Mesendoderm (in vitro differentiated cells): ENCODE measurements around the gene BRAF.

ENCODE experiments used
- DNase-seq: peaks from one replicate; pipeline ENCODE4 v3.0.0; 2013
- H2AK5ac ChIP-seq: 2 replicates; pipeline ENCODE4 v1.6.1; 2013; ENCODE audit warnings: low read length, inconsistent platforms
- H2BK120ac ChIP-seq: 2 replicates; pipeline ENCODE4 v1.6.1; 2013; ENCODE audit warnings: low read depth, mild to moderate bottlenecking, low read length, moderate library complexity, mixed read lengths
- H2BK15ac ChIP-seq: replicated peaks from 2 replicates; pipeline ENCODE4 v1.6.1; 2013; ENCODE audit warnings: low read depth, mild to moderate bottlenecking, moderate library complexity
- H2BK5ac ChIP-seq: 2 replicates; pipeline ENCODE4 v1.6.1; 2013; ENCODE audit warnings: low read length, inconsistent platforms
- H3K18ac ChIP-seq: 2 replicates; pipeline ENCODE4 v1.6.1; 2013; ENCODE audit warnings: mild to moderate bottlenecking, low read length, mixed read lengths
- H3K23ac ChIP-seq: one replicate; pipeline ENCODE4 v1.6.1; 2013; ENCODE audit warnings: low read length
- H3K27ac ChIP-seq: 2 replicates; pipeline ENCODE4 v1.5.1; 2013; ENCODE audit warnings: low read depth, mild to moderate bottlenecking, inconsistent platforms, low read length, moderate library complexity
- H3K27me3 ChIP-seq: 2 replicates; pipeline ENCODE4 v1.6.1; 2013; ENCODE audit warnings: low read length, control low read depth, mild to moderate bottlenecking, inconsistent platforms; ENCODE audit not compliant: insufficient read depth, poor library complexity
- H3K36me3 ChIP-seq: 2 replicates; pipeline ENCODE4 v1.6.1; 2013; ENCODE audit warnings: low read length, inconsistent platforms; ENCODE audit not compliant: control insufficient read depth, insufficient read depth
- H3K4ac ChIP-seq: one replicate; pipeline ENCODE4 v1.6.1; 2013; ENCODE audit warnings: low read depth, mild to moderate bottlenecking, low read length, moderate library complexity
- H3K4me1 ChIP-seq: 2 replicates; pipeline ENCODE4 v1.6.1; 2013; ENCODE audit warnings: low read depth, low read length, inconsistent platforms; ENCODE audit not compliant: control insufficient read depth
- H3K4me2 ChIP-seq: 2 replicates; pipeline ENCODE4 v1.6.1; 2013; ENCODE audit warnings: low read length
- H3K4me3 ChIP-seq: 2 replicates; pipeline ENCODE4 v1.5.1; 2013; ENCODE audit warnings: mild to moderate bottlenecking, low read length
- H3K56ac ChIP-seq: one replicate; pipeline ENCODE4 v1.6.1; 2013; ENCODE audit warnings: low read length
- H3K79me1 ChIP-seq: 2 replicates; pipeline ENCODE4 v1.6.1; 2013; ENCODE audit warnings: low read length, inconsistent platforms
- H3K79me2 ChIP-seq: 2 replicates; pipeline ENCODE4 v1.6.1; 2013; ENCODE audit warnings: mild to moderate bottlenecking, low read length; ENCODE audit not compliant: control insufficient read depth, insufficient read depth
- H3K9ac ChIP-seq: 2 replicates; pipeline ENCODE4 v1.6.1; 2013; ENCODE audit warnings: low read length, inconsistent platforms
- H4K5ac ChIP-seq: one replicate; pipeline ENCODE4 v1.6.1; 2013; ENCODE audit warnings: low read length
- H4K8ac ChIP-seq: one replicate; pipeline ENCODE4 v1.6.1; 2013; ENCODE audit warnings: low read depth, mild to moderate bottlenecking, control low read depth, low read length, moderate library complexity
- WGBS: extraction: QIAGEN DNeasy Blood & Tissue Kit; methylation state at CpG from one replicate; pipeline ENCODE4 v1.1.7; 2013; ENCODE audit warnings: low lambda C conversion rate, missing lambda C conversion rate; ENCODE audit not compliant: insufficient coverage; ENCODE audit errors: extremely low coverage; 5-methylcytosine and 5-hydroxymethylcytosine counted together

BRAF gene

DNA sequence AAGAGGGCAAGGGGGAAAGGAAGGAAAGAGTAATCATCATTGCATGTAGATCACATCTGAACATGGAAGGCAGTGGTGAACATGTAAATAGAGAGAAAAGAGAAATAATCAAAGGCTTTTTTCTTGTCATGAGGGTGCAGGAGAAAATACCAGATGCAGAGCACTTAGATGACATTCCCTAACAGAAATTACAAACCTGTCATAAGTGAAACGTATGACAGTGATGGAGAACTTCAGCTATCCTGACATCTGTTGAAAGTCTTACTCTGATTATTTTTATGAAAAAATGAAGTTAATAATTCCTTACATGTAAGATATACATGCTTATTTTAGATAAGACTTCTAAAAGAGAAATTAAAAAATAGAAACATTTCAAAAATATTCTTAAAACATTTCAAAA is 54.7 kb downstream of the BRAF start:
- H3K27me3 ChIP-seq = no peaks in the 10 kb centered on the region
- no peaks in the 10 kb centered on the region for H3K36me3 ChIP-seq
- no peak overlapping the region for H4K8ac ChIP-seq
- no peak overlapping the region for H4K5ac ChIP-seq
- H3K56ac ChIP-seq = no peak overlapping the region
- H3K27ac ChIP-seq = no peak overlapping the region
- H2BK15ac ChIP-seq = no peak overlapping the region
- peaks cover 12% of the 10 kb centered on the region for H3K79me1 ChIP-seq
- peaks cover 18% of the 10 kb centered on the region for H3K79me2 ChIP-seq
- H3K4me3 ChIP-seq = no peak overlapping the region
- no peak overlapping the region for H3K23ac ChIP-seq
- H2BK5ac ChIP-seq = no peak overlapping the region
- no peak overlapping the region for H2BK120ac ChIP-seq
- H3K4me1 ChIP-seq = no peaks in the 10 kb centered on the region
- H3K9ac ChIP-seq = no peak overlapping the region
- no peak overlapping the region for H3K4ac ChIP-seq
- no peak overlapping the region for H2AK5ac ChIP-seq
- WGBS = no CpG with 5 or more reads among the region's 1 CpG
- DNase-seq = no peak
- no peak overlapping the region for H3K4me2 ChIP-seq
- no peak overlapping the region for H3K18ac ChIP-seq

GRCh38 chr7:140869430-140869829 is 55.3 kb downstream of the BRAF start:
- Histone ChIP-seq H3K4me3 (no peak overlapping the region), H2BK15ac (no peak overlapping the region), H3K56ac (no peak overlapping the region), H3K4me1 (no peaks in the 10 kb centered on the region), H3K79me2 (peaks cover 14% of the 10 kb centered on the region), H3K23ac (no peak overlapping the region), H2AK5ac (no peak overlapping the region), H3K27me3 (no peaks in the 10 kb centered on the region), H3K27ac (no peak overlapping the region), H3K36me3 (no peaks in the 10 kb centered on the region), H3K18ac (no peak overlapping the region), H3K9ac (no peak overlapping the region), H3K4me2 (no peak overlapping the region), H4K5ac (no peak overlapping the region), H3K4ac (no peak overlapping the region), H2BK120ac (no peak overlapping the region), H4K8ac (no peak overlapping the region), H3K79me1 (peaks cover 10% of the 10 kb centered on the region), H2BK5ac (no peak overlapping the region)
- no peak for DNase-seq
- no CpG with 5 or more reads among the region's 8 CpGs for WGBS

DNA sequence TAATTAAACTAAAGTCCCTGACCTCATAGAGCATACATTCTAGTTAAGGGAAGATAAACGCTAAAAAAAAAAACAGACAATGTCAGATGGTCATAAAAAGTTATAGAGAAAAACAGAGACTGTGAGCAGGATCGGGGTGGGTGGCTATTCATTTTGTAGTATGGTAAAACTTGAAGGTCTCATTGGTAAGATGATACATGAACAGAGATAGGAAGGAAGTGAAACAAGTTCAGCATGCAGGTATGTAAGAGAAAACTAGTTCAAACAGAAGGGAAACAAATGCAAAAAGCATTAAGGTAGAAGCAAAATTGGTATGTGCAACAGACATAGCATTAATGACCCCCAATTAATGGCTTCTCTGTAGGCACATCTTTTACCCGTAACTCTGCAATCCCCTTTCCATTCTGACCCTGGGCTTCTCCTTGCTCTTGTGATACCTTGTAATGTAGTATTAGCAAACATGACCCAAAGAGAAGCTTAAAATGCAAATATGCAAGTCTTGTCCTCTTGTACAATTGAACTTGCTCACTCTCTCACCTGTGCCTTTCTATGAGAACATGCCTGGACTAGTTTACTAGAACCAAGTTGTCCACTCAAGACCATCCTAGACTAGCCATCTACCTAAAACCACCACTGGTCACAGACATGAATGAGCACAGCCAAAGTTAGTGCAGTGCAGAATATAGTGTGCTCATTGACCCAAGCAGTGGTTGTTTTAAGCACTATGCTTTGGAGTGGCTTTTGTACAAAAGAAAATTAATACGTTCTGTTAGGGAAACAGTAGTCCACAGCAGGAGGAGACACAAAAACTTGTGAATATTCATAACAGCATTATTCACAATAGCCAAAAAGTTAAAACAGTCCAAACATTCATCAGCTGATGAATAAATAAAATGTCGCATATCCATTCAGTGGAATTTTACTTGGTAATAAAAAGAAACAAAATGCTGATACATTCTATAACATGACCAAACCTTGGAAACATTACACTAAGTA is 57.0 kb downstream of the BRAF start:
- Histone ChIP-seq H3K27ac (no peak overlapping the region), H2BK15ac (no peak overlapping the region), H4K5ac (no peak overlapping the region)

GRCh38 chr7:140866926-140867325 is 57.8 kb downstream of the BRAF start:
- H3K79me2 ChIP-seq = peaks cover 9% of the 10 kb centered on the region
- no peaks in the 10 kb centered on the region for H3K27me3 ChIP-seq
- no peak overlapping the region for H4K8ac ChIP-seq
- no peak overlapping the region for H3K56ac ChIP-seq
- no peak overlapping the region for H2BK120ac ChIP-seq
- H2BK15ac ChIP-seq = no peak overlapping the region
- H3K4me3 ChIP-seq = no peak overlapping the region
- H2AK5ac ChIP-seq = no peak overlapping the region
- peaks cover 12% of the 10 kb centered on the region for H3K79me1 ChIP-seq
- H3K18ac ChIP-seq = no peak overlapping the region
- no peak overlapping the region for H3K23ac ChIP-seq
- H3K9ac ChIP-seq = no peak overlapping the region
- H3K4ac ChIP-seq = no peak overlapping the region
- no peaks in the 10 kb centered on the region for H3K36me3 ChIP-seq
- H3K4me1 ChIP-seq = no peaks in the 10 kb centered on the region
- H4K5ac ChIP-seq = no peak overlapping the region
- H2BK5ac ChIP-seq = no peak overlapping the region
- H3K27ac ChIP-seq = no peak overlapping the region
- no peak overlapping the region for H3K4me2 ChIP-seq
- no peak for DNase-seq

More for the DNA sequence above, 57.0 kb downstream of the BRAF start:
- H3K79me2 ChIP-seq = peaks cover 9% of the 10 kb centered on the region
- no peak overlapping the region for H3K56ac ChIP-seq
- H2AK5ac ChIP-seq = no peak overlapping the region
- H3K18ac ChIP-seq = no peak overlapping the region
- no peaks in the 10 kb centered on the region for H3K27me3 ChIP-seq
- H3K9ac ChIP-seq = no peak overlapping the region
- H3K23ac ChIP-seq = no peak overlapping the region
- H2BK5ac ChIP-seq = no peak overlapping the region
- no peaks in the 10 kb centered on the region for H3K36me3 ChIP-seq
- H4K8ac ChIP-seq = no peak overlapping the region
- H3K4ac ChIP-seq = no peak overlapping the region
- no peak overlapping the region for H3K4me2 ChIP-seq
- no peaks in the 10 kb centered on the region for H3K4me1 ChIP-seq
- peaks cover 12% of the 10 kb centered on the region for H3K79me1 ChIP-seq
- no CpG with 5 or more reads among the region's 5 CpGs for WGBS
- no peak for DNase-seq
- H2BK120ac ChIP-seq = no peak overlapping the region
- no peak overlapping the region for H3K4me3 ChIP-seq

DNA sequence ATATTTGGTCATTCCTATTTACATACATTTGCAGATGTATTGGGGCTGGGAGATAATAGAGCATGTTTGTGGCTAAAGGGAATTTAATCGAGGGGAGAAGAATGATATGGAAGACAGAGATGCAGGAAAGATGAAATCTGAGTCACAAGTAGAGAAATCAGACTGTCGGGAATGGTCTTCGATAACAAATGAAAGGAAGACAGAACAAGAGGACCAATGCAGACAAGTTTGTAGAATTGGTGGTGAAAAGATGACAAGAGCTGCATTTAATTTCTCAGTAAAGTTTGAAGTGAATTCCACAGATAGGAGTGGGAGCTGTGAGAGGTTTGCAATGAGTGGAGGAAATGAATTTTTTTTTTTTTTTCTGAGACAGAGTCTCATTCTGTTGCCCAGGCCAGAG is 60.0 kb downstream of the BRAF start:
- H3K18ac ChIP-seq = no peak overlapping the region
- DNase-seq = no peak
- no peaks in the 10 kb centered on the region for H3K36me3 ChIP-seq
- no peak overlapping the region for H3K23ac ChIP-seq
- no peak overlapping the region for H2AK5ac ChIP-seq
- H3K4me3 ChIP-seq = no peak overlapping the region
- H3K4me2 ChIP-seq = no peak overlapping the region
- H3K27ac ChIP-seq = no peak overlapping the region
- H3K4me1 ChIP-seq = no peaks in the 10 kb centered on the region
- peaks cover 16% of the 10 kb centered on the region for H3K79me1 ChIP-seq
- no peak overlapping the region for H2BK15ac ChIP-seq
- no peak overlapping the region for H2BK120ac ChIP-seq
- H4K8ac ChIP-seq = no peak overlapping the region
- H3K9ac ChIP-seq = no peak overlapping the region
- no peak overlapping the region for H4K5ac ChIP-seq
- WGBS = no CpG with 5 or more reads among the region's 3 CpGs
- no peak overlapping the region for H2BK5ac ChIP-seq
- no peak overlapping the region for H3K4ac ChIP-seq
- H3K27me3 ChIP-seq = no peaks in the 10 kb centered on the region
- H3K56ac ChIP-seq = no peak overlapping the region
- peaks cover 12% of the 10 kb centered on the region for H3K79me2 ChIP-seq
